GM21576 (cell line): ENCODE data around the gene CYFIP1.
"Not testable (repeated sequence)": the region's sequence is repeated elsewhere in the genome, so short reads cannot be mapped to it uniquely, and the experiment has no call there.

Experiments used
- ATAC-seq: cut with Tn5 transposase; IDR thresholded peaks from one replicate; pipeline ENCODE4 v1.9.1; 2021; ENCODE audit warnings: mild to moderate bottlenecking, moderate library complexity; ENCODE audit not compliant: unreplicated experiment

CYFIP1 gene

GRCh38 chr15:22980189-22981050, at the start of gene CYFIP1:
Gene CYFIP1, minus strand, starts transcription at chr15:22980368. Its CDS starts 33,083 bp downstream, at chr15:22947285.
- peak; percentile 46 for ATAC-seq

DNA sequence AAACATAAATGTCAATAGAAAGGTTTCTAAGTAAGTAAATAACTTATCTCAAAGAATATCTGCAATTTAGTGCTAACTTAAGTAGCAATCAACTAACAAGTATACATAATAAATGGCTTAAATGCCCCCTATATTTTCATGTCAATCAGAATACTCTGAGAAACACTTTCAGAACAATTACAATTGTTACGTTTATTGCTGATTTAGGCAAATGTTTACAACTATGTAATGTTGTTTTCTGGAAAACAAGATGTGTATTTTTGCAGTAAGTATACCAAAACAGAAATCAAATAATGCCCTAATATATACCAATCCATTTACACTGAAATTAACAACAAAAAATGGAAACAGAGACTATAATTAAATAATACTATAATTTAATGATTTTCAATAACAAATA, 46.0 kb upstream of the CYFIP1 start:
- ATAC-seq = no peak

DNA sequence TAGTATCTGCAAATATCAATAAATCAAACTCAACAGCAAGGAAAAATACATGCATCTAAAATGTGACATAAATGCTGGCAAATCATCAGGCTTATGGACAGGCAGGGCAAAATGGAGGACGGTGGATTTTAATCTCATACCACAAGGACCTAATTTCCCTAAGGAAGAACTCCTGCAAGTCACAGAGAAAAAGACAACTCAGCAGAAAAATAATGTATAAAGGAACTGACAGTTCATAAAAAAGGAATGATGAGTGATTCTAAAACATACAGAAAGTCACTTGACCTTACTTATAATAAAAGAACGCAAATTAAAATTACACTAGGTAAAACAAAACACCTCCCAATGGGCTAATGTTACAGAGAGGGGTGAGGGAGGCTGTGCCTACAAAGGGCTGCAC, 42.0 kb upstream of the CYFIP1 start:
- ATAC-seq = no peak

GRCh38 chr15:23014394-23015000, 34.3 kb upstream of the CYFIP1 start:
- no peak for ATAC-seq

- ATAC-seq = no peak
Measured at GRCh38 chr15:23013681-23014080, 33.5 kb upstream of the CYFIP1 start.

DNA sequence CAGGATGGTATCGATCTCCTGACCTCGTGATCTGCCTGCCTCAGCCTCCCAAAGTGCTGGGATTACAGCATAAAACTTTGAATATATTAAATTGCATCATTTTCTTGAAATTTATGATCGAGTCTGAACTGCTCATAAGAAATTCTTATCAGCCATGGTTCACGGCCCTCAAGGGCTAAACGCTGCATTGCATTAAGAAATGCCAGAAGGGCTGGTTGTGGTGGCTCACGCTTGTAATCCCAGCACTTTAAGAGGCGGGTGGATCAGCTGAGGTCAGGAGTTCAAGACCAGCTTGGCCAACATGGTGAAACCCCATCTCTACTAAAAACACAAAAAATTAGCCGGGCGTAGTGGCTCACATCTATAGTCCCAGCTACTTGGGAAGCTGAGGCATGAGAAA, 32.4 kb upstream of the CYFIP1 start:
- not testable (repeated sequence) for ATAC-seq

DNA sequence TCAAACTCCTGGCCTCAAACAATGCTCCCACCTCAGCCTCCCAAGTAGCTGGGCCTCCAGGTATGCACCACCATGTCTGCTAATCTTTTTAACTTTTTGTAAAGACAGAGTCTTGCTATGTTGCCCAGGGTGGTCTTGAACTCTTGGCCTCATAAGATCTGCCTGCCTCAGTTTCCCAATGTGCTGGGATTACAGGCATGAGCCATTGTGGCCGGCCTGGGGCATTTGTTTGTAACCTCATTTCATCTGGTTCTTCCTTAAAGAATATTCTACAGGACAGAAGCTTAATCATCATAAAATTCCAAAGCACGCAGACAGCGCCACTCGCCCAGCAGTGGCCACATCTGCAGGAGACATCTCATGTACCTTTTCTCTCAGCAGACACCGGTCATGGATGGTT, 23.6 kb upstream of the CYFIP1 start:
- no peak for ATAC-seq

GRCh38 chr15:23002920-23003319, 22.8 kb upstream of the CYFIP1 start:
- no peak for ATAC-seq

DNA sequence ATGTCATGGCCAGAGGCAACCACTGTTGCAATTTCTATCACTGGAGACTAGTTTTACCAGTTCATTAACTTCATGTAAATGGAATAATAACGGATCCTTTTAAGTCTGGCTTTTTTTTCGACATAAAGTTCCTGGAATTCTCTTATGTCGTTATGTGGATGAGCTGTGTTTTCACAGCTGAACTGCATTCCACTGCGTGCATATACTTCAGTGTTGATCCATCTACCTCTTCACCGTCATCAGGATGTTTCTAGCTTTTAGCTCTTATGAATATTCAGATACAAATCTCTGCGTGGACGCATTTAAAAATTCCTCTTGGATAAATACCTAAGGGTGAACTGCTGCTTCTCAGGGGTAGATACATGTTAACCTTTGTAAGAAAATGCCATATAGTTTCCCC, 15.6 kb upstream of the CYFIP1 start:
- ATAC-seq = no peak

DNA sequence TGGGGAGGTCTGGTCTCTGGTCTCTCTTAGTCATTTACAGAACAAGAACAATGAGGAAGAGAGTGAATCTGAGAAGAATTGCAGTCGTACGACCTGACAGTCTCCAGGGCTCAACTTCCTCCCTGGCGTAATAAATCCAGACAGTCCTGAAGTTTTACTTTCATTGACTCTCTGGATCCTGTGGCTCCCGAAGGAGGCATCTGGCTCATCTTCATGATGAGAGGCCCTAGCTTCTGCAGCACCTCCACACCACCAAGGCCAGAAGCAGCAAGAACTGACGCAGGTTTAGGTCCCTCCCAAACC, 11.8 kb upstream of the CYFIP1 start:
- ATAC-seq = no peak

DNA sequence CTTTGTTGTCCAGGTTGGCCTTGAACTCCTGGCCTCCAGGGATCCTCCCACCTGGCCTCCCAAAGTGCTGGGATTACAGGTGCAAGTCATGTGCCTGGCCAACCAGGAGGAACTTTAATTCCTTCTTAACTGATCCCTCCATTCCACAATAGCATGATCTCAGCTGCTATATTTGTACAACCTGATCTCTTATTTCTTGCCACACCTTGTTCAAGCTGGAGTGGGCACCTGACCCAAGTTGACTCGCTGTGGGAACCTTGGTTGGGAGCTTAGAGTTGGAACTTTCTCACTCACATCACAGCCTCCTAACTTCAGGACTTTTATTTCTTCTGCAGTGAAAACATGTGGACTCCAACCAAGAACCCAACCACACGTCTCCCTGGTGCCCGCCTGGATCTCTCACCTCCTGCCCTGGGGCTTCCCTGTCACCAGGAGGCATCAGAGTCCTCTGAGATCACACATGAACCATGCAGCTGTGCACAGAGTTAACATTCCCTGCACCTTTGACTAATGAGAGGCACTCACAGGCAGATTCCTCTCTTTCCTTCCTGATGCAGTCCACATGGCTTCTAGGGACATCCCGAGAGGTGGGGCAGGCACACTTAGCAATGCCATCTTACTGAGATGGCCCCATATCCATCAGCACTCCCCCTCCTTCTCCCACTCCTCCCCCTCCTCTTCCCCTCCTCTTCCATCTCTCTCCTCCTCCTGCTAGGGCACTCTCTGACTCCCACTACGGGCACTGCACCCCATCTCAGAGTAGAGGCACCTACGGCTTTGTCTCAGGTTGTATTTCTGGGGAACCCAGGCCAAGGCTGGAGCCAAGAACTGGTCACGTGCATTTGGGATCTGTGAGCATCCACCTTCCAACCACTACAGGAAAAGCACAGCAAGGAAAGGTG, 9.7 kb upstream of the CYFIP1 start:
- no peak for ATAC-seq

DNA sequence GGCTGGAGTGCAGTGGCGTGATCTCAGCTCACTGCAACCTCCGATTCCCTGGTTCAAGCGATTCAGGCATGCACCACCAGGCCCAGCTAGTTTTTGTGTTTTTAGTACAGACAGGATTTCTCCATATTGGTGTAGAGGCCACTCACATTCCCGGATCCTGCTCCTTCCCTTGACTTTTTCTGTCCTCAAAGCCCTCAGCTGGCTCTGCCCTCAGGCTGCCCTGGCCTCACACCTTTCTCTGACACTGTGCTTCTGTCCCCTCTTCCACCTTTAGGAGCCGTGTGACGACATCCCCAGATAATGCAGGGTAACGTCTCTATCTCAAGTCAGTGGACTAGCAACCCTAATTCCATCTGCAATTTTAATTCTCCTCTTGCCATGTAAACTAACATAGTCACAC, 8.6 kb upstream of the CYFIP1 start:
- ATAC-seq = no peak

DNA sequence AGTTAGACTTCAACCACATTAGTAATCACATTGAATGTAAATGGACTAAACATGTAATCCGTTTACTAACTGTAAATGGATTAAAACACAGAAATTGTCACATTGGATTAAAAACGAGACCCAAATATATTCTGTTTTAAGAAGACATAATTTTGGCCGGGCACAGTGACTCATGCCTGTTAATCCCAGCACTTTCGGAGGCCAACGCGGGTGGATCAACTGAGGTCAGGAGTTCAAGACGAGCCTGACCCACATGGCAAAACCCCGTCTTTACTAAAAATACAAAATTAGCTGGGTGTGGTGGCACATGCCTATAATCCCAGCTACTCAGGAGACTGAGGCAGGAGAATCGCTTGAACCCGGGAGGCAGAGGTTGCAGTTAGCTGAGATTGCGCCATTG, 1.8 kb upstream of the CYFIP1 start:
- not testable (repeated sequence) for ATAC-seq

- ATAC-seq = no peak
Measured at GRCh38 chr15:22981051-22981840, 1.1 kb upstream of the CYFIP1 start.

DNA sequence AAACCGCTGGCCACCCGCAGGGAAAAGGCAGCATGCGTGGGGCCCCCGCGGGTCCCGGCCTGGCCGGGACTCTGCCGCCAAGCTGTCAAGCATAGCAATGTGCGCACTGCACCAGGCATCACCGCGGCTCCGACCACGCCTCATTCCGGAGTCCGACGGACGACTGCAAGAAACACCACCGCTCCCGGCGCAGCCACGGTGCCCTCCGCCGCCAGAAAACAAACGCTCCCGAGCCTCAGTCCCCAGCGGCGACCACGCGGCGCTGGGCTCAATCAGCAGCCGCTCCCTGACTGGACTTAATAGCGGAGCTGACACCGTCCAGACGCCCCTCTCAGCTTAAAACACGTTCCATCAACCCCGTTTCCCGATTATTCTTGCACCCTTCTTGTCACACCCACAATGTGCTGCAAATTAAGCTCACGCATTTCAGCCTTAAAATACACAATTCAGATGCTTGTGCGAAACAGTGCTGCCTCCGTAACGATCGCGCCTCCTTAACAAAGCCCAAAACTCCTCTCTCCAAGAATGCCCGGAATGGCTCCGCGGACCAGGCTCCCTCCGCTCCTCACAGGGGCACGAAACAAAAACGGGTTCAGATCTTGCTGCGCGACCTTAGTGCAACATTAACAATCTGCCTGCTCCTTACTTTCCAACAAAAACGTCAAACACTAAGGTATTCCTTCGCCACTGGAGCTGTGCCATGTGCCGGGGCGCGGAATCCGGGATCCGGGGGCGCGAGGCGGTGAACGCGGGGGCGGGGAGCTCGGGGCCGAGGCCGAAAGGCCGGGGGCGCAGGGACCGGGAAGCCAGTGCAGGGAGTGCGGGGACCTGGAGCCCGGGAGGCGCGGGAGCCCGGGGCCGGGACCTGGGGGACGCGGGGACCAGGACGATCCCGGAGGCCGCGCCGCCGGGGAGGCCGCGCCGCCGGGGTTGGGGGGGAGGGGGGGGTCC, 655 bp downstream of the CYFIP1 start:
- ATAC-seq = peak; percentile 59

- ATAC-seq = peak; percentile 44
Measured at GRCh38 chr15:22978691-22979237, 1.4 kb downstream of the CYFIP1 start.

GRCh38 chr15:22974745-22975144, 5.4 kb downstream of the CYFIP1 start:
- no peak for ATAC-seq

DNA sequence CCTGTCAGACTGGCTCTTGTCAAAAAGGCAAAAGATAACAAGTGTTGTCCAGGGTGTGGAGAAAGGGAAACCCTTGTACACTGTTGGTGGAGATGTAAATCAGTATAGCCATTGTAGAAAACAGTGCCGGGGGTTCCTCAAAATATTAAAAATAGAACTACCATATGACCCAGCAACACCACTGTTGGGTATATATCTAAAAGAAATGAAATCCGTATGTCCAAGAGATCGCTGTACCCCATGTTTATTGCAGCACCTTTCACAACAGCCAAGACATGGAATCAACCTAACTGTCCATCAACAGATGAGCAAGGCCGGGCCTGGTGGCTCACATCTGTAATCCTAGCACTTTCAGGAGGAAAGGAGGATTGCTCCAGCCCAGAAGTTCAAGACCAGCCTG, 6.2 kb downstream of the CYFIP1 start:
- ATAC-seq = no peak

DNA sequence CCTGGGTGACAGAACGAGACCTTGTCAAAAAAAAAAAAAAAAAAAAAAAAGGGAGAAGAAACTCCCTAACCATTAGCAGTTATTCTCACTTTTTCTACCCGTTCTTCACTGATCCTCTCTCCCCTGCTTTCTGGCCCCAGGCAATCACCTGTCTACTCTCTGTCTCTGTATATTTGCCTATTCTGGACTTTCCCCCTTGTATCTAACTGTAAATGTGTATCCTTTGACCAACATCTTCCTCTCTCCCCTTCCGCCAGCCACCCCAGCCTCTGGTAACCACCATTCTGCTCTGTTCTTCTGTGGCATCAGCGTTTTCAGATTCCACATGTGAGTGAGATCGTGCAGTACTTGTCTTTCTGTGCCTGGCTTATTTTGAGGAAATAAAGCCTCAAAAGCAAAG, 6.9 kb downstream of the CYFIP1 start:
- ATAC-seq = peak; percentile 69
